Epithelial cell of proximal tubule (primary cell): Measurements from ENCODE around the gene PNMA8A. TPM values are rescaled to one million over a fixed set of nuclear protein-coding genes. Genes with fewer than 3 reads are reported as not detected.
"Not testable (repeated sequence)": the region's sequence is repeated elsewhere in the genome, so short reads cannot be mapped to it uniquely, and the experiment has no call there.

Experiments used
- DNase-seq: peaks from one replicate; pipeline ENCODE4 v3.0.0-alpha.2; 2011; ENCODE audit warnings: low read depth
- H3K4me3 ChIP-seq: 2 replicates; pipeline ENCODE4 v1.5.1; 2011; ENCODE audit warnings: low read depth, mild to moderate bottlenecking, low read length
- CTCF ChIP-seq: conservative IDR thresholded peaks from 2 replicates; pipeline ENCODE4 v1.5.1; 2012; ENCODE audit warnings: low read depth, mild to moderate bottlenecking, low read length
- total RNA-seq: library from RNA; depleted of rRNA; stranded (reverse); fragments of >200 nt; gene quantifications from 2 replicates; pipeline ENCODE4 v1.2.3, GENCODE V29; 2015

Gene PNMA8A
- total RNA-seq, 1 donor from 2014 or later, result 4.3 TPM

- no peak for TF ChIP-seq CTCF
- DNase-seq, result no peak
- no peak overlapping the region for H3K4me3 ChIP-seq
These were observed 24.4 kb downstream of the PNMA8A start for GRCh38 chr19:46447006-46447405.

DNA sequence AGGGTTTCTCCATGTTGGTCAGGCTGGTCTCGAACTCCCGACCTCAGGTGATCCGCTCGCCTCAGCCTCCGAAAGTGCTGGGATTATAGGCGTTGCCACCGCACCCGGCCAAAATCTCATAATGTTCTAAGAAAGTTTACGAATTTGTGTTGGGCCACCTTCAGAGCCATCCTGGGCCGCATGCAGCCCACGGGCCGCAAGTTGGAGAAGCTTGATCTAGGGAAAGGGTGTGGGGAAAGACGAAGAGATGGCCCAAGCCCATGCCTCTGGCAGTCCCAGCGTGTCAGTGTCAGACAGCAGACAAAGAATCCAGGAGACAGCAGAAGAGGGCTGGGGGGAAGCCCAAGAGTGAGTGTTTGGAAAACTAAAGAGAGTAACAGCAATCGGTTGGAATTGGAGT, 25.3 kb downstream of the PNMA8A start:
- no peak for DNase-seq
- TF ChIP-seq CTCF, result no peak

GRCh38 chr19:46442808-46443450, 28.4 kb downstream of the PNMA8A start:
- no peak for TF ChIP-seq CTCF
- H3K4me3 ChIP-seq, result no peak overlapping the region
- DNase-seq, result no peak

More for the DNA sequence above, 25.3 kb downstream of the PNMA8A start:
- H3K4me3 ChIP-seq, result no peak overlapping the region

- DNase-seq, result no peak
- H3K4me3 ChIP-seq, result no peak overlapping the region
- TF ChIP-seq CTCF, result no peak
These were observed 29.5 kb downstream of the PNMA8A start for GRCh38 chr19:46441866-46442265.

GRCh38 chr19:46435689-46436088, 35.7 kb downstream of the PNMA8A start:
- DNase-seq, H3K4me3 ChIP-seq: not testable (repeated sequence)

DNA sequence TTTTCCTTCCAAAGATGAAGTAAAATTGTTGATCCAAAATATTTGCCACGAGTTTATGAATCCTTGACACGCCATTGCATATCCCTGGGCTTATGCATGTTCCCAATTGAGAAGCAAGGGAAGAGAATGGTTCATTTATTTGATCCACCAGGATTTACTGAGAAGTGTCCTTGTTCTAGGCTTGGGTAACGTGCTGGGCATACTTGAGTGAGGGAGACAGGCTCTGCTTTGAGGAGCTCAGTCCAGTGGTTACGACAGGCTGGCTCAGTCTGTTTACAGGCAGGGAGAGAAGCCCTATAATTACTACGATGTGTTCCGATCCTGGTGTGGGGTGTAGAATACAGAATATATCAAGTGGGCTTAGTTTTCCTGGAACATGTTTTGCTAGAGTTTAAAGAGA, 36.4 kb downstream of the PNMA8A start:
- no peak for TF ChIP-seq CTCF
- H3K4me3 ChIP-seq, result no peak overlapping the region

GRCh38 chr19:46433470-46433869, 37.9 kb downstream of the PNMA8A start:
- H3K4me3 ChIP-seq, DNase-seq: not testable (repeated sequence)

More for the DNA sequence above, 36.4 kb downstream of the PNMA8A start:
- DNase-seq, result no peak

GRCh38 chr19:46431824-46432223, 39.5 kb downstream of the PNMA8A start:
- no peak overlapping the region for H3K4me3 ChIP-seq
- DNase-seq, result no peak
- TF ChIP-seq CTCF, result peak; percentile 36
